Cortex of kidney (tissue), 1 donor: ENCODE results near the gene CACNA1H.
"Not testable (repeated sequence)": the region's sequence is repeated elsewhere in the genome, so short reads cannot be mapped to it uniquely, and the experiment has no call there.

Source experiments
- DNase-seq: peaks from one replicate; lab custom pipeline; 2025; lab: John Stamatoyannopoulos, UW

CACNA1H gene

DNA sequence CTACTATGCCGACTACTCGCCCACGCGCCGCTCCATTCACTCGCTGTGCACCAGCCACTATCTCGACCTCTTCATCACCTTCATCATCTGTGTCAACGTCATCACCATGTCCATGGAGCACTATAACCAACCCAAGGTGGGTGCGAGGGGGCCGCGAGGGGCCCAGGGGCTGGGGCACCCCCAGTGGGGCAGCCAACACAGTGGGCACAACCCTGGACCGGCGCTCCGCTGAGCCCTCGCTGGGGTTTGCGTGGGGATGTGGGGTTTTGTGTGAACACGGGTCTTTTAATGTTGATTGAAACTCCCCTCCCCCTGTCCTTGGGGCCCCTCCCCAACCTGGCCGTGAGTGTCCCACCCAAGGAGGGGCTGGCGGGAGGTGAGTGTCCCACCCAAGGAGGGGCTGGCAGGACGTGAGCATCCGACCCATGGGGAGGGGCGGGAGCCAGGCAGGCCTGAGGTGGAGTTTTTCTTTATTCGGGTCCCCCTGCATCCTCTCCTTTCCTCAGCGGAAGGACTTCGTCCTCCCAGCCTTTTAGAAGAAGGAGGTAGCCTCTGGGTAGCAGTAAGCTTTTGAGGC lies 61.0 kb downstream of the CACNA1H start:
- no peak for DNase-seq

- DNase-seq, result no peak
These were observed 61.8 kb downstream of the CACNA1H start for GRCh38 chr16:1214719-1215118.

GRCh38 chr16:1215574-1216295 lies 62.8 kb downstream of the CACNA1H start:
- no peak for DNase-seq

- DNase-seq, result no peak
These were observed 63.4 kb downstream of the CACNA1H start for GRCh38 chr16:1216296-1216619.

DNA sequence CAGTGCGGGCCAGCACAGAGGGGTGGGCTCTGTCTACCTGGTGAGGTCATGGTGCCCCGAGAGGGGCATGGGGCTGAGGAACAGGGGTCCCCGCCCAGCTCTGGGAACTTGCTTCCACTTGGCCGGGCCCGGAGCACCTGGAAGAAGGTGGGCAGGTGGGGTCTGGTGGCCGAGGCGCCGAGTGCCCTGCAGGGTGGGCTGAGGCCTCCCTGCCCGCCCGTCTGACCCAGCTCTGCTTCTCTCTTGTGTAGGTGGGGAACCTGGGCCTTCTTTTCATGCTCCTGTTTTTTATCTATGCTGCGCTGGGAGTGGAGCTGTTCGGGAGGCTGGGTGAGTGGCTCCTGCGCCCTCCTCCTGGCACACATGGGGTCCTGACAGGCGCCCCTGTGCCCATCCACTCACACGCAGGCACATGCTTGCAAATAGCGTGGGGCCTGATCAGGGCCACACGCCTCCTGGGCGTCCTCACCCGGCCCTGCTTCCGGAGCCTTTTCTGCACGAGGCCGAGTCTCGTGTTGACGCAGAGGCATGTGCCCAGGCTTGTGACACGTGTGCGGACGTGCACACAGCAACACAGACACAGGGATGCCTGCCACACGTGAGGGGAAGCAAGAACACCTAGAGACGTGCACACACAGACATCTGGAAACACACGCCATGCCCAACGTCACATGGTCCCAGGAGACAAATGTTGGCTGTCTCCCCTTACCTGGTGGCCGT lies 63.9 kb downstream of the CACNA1H start:
- no peak for DNase-seq

GRCh38 chr16:1217526-1217925 lies 64.6 kb downstream of the CACNA1H start:
- DNase-seq, result no peak

DNA sequence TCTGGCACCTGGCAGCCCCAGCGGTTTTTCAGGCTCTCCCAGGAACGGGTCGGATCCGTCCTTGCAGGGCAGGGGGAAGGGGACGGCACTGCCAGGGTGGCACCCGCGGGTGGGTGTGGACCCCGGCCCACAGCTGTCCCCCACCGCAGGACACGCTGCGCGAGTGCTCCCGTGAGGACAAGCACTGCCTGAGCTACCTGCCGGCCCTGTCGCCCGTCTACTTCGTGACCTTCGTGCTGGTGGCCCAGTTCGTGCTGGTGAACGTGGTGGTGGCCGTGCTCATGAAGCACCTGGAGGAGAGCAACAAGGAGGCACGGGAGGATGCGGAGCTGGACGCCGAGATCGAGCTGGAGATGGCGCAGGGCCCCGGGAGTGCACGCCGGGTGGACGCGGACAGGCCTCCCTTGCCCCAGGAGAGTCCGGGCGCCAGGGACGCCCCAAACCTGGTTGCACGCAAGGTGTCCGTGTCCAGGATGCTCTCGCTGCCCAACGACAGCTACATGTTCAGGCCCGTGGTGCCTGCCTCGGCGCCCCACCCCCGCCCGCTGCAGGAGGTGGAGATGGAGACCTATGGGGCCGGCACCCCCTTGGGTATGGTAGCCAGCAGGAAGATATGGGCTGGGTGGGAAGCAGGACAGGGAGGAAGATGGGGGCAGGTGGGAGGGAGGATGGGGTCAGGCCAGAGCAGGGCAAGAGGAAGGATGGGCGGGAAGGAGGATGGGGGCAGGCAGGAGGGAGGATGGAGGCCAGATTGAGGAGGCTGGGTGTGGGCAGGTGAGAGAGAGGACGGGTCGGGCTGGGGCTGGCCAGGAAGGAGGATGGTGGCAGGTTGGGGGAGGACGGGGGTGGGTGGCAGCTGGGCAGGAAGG lies 65.4 kb downstream of the CACNA1H start:
- no peak for DNase-seq

GRCh38 chr16:1218930-1219611 lies 66.2 kb downstream of the CACNA1H start:
- no peak for DNase-seq

- DNase-seq, result no peak
These were observed 67.3 kb downstream of the CACNA1H start for GRCh38 chr16:1220098-1220728.

DNA sequence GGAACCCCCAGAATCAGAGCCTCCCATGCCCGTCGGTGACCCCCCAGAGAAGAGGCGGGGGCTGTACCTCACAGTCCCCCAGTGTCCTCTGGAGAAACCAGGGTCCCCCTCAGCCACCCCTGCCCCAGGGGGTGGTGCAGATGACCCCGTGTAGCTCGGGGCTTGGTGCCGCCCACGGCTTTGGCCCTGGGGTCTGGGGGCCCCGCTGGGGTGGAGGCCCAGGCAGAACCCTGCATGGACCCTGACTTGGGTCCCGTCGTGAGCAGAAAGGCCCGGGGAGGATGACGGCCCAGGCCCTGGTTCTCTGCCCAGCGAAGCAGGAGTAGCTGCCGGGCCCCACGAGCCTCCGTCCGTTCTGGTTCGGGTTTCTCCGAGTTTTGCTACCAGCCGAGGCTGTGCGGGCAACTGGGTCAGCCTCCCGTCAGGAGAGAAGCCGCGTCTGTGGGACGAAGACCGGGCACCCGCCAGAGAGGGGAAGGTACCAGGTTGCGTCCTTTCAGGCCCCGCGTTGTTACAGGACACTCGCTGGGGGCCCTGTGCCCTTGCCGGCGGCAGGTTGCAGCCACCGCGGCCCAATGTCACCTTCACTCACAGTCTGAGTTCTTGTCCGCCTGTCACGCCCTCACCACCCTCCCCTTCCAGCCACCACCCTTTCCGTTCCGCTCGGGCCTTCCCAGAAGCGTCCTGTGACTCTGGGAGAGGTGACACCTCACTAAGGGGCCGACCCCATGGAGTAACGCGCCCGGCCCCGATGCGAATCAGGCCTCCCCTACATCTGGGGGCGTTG lies 68.1 kb downstream of the CACNA1H start:
- no peak for DNase-seq

GRCh38 chr16:1221628-1222552 lies 69.0 kb downstream of the CACNA1H start:
- DNase-seq, result no peak

DNA sequence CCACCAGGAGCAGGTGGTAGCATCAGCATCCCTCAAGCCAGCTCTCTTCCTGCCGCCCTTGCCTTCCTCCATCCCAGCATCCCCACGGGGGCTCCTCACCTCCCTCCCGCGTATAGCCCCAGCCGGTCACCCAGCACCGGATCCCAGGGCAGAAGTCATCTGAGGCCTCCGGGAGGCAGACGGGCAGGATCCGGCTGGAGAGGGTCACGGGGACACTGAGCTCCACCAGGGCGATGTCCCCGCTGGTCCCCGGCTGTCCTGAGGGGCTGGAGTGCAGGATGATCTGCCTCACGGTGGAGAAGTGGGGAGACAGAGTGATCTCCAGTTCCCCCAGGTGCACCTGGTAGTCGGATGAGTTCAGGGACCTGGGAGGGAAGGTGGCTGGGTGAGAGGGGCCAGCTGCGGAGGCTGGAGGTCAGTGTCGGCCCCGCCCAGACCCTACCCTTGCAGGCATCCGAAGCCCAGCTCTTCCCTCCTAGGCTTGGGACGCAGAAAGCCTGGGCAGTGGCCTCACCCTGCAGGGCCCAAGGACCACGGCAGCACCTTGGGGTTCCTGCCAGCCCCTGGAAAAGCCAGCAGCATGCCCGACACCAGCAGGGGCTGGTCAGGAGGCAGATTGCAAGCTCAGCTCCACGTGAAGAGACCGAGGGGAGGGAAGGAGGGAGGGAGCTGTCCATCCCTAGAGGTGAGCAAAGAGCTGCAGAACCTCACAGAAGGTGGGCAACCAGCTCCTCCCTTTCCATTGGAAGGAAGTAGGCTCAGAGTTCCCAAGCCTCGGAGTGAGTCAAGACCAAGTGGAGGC lies 69.8 kb downstream of the CACNA1H start:
- no peak for DNase-seq

GRCh38 chr16:1223355-1224214 lies 70.7 kb downstream of the CACNA1H start:
- DNase-seq, result no peak

DNA sequence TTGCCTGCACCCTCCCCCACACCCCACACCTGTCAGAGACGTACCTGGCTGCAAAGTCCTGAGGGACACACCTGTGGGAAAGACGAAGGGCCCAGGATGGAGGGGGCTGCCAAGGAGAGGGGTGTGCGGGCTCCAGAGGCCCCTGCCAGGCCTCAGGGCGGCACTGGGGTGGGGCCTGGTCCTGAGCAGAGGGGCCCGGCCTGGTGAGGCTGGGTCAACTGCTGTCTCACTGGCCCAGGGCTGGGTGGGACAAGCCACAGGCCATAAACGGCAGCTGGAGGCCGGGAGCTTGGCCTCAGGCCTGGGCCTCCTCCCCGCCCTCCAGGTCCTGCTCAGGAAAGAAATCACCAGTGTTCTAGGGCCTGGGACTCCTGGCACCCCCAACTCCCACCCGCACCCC lies 71.7 kb downstream of the CACNA1H start:
- DNase-seq, result no peak

- no peak for DNase-seq
These were observed 72.1 kb downstream of the CACNA1H start, which contains the start of gene TPSG1 for GRCh38 chr16:1225051-1225451. TSS of gene TPSG1 (minus strand) at chr16:1225268. CDS start at chr16:1225252, 16 bp downstream.

DNA sequence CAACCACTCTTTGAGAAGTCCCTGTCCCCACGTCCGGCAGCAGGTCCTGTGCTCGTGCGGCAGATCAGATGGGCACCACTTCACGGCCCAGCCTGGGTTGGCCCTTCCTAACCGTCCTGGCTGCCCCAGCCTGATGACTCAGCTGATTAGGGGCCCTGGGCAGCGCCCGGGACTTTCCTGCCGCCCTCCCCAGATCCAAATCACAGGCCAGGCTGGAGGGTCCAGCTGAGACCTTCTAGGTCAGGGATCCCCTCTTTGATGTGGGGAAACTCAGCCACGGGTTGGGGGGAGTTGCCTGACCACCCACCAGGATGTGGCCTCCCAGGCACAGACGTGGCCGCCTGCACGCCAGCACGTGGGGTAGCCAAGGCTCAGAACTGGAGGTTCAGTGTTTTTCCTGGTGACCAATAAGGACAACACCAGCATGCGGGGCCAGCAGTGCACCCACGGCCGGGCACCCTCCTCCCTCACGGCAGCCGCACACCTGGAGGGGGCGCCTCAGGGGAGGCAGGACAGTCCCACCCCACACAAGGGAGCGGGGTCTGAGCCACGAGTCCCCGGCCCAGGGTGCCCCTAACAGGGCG lies 72.9 kb downstream of the CACNA1H start:
- DNase-seq, result not testable (repeated sequence)

DNA sequence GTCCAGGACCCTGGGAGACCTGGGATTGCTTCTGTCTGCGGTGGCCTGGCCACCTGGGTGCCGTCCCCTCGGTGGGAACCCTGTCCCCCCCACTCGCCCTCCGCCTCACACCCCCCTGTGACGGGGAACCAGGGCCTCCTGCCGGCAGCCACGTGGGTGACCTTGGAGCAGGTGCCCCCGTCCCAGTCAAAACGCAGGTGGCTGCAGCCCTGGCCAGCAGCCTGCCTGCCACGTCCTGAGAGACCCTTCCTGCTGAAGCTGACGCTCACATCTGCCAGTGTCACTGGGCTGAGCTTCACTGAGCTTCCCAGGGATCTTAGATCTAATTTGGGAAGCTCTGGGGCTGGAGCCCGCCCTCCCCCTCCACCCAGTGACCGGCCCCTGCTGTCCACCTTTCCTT lies 73.8 kb downstream of the CACNA1H start:
- not testable (repeated sequence) for DNase-seq
